Mesothelial cell of epicardium (in vitro differentiated cells): ENCODE measurements around the gene ZNF444. TPM values are rescaled to one million over a fixed set of nuclear protein-coding genes. Genes with fewer than 3 reads are reported as not detected.
"Not testable (repeated sequence)": the region's sequence is repeated elsewhere in the genome, so short reads cannot be mapped to it uniquely, and the experiment has no call there.

Experiments used
- DNase-seq, 2 experiments: peaks; one replicate each; pipeline ENCODE4 v3.0.0; 2021; ENCODE audit warnings: low spot score in 2 of 2; ENCODE audit not compliant: unreplicated experiment in 2 of 2
- H3K27ac Mint-ChIP-seq: 2 replicates; pipeline ENCODE4 v1.8.0; 2021; ENCODE audit warnings: mixed read lengths
- H3K27me3 Mint-ChIP-seq: 2 replicates; pipeline ENCODE4 v1.8.0; 2021; ENCODE audit warnings: low read depth, mixed read lengths
- H3K36me3 Mint-ChIP-seq: 2 replicates; pipeline ENCODE4 v1.8.0; 2021; ENCODE audit warnings: mixed read lengths
- H3K4me1 Mint-ChIP-seq: 2 replicates; pipeline ENCODE4 v1.8.0; 2021; ENCODE audit warnings: mixed read lengths
- H3K4me3 Mint-ChIP-seq: 2 replicates; pipeline ENCODE4 v1.8.0; 2021; ENCODE audit warnings: mild to moderate bottlenecking, moderate library complexity, mixed read lengths
- H3K9me3 Mint-ChIP-seq: 2 replicates; pipeline ENCODE4 v1.8.0; 2021; ENCODE audit warnings: mixed read lengths
- total RNA-seq: library from RNA; stranded (reverse); gene quantifications from 3 replicates; pipeline ENCODE4 v1.2.1, GENCODE V29; 2021
- TF ChIP-seq, protein P1 (sequence below): fragments of 200-600 bp; sonication (generic); IDR thresholded peaks from one replicate; pipeline ENCODE4 v1.5.0; 2021; ENCODE audit warnings: antibody characterized with exemption; ENCODE audit not compliant: unreplicated experiment

ZNF444 gene
- total RNA-seq, 1 donor from 2014 or later: 63.6 TPM

GRCh38 chr19:56209091-56209490, 68.0 kb downstream of the ZNF444 start:
- no peak overlapping the region for H3K27ac Mint-ChIP-seq
- H3K4me1 Mint-ChIP-seq: no peaks in the 10 kb centered on the region
- peaks cover 7% of the 10 kb centered on the region for H3K27me3 Mint-ChIP-seq
- no peak for DNase-seq
- H3K9me3 Mint-ChIP-seq: peaks cover 7% of the 10 kb centered on the region
- TF ChIP-seq, protein P1, sequence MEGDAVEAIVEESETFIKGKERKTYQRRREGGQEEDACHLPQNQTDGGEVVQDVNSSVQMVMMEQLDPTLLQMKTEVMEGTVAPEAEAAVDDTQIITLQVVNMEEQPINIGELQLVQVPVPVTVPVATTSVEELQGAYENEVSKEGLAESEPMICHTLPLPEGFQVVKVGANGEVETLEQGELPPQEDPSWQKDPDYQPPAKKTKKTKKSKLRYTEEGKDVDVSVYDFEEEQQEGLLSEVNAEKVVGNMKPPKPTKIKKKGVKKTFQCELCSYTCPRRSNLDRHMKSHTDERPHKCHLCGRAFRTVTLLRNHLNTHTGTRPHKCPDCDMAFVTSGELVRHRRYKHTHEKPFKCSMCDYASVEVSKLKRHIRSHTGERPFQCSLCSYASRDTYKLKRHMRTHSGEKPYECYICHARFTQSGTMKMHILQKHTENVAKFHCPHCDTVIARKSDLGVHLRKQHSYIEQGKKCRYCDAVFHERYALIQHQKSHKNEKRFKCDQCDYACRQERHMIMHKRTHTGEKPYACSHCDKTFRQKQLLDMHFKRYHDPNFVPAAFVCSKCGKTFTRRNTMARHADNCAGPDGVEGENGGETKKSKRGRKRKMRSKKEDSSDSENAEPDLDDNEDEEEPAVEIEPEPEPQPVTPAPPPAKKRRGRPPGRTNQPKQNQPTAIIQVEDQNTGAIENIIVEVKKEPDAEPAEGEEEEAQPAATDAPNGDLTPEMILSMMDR: no peak
- no peaks in the 10 kb centered on the region for H3K36me3 Mint-ChIP-seq
- H3K4me3 Mint-ChIP-seq: no peak overlapping the region

GRCh38 chr19:56210036-56210435, 68.9 kb downstream of the ZNF444 start:
- DNase-seq, H3K4me1 Mint-ChIP-seq, H3K36me3 Mint-ChIP-seq, H3K27me3 Mint-ChIP-seq, H3K4me3 Mint-ChIP-seq, H3K27ac Mint-ChIP-seq, H3K9me3 Mint-ChIP-seq: not testable (repeated sequence)

Other genes starting within 250 kb of the ZNF444 start
- not detected in 3 replicates for gene NLRP13, start 209.0 kb upstream of the ZNF444 start, total RNA-seq
- gene NLRP8, start 193.5 kb upstream of the ZNF444 start, total RNA-seq: not detected in 3 replicates
- not detected in 3 replicates for gene NLRP5, start 154.5 kb upstream of the ZNF444 start, total RNA-seq
- 33.3 to 38.3 TPM (median 35.5 TPM) in 3 replicates for gene ZNF787, start 20.0 kb upstream of the ZNF444 start, total RNA-seq
- not detected in 3 replicates for gene GALP, start 34.7 kb downstream of the ZNF444 start, total RNA-seq
- 0.13 TPM in 1 of 3 replicates, not detected in the others for gene ZSCAN5B, start 56.5 kb downstream of the ZNF444 start, total RNA-seq
- not detected in 3 replicates for gene ZSCAN5C, start 61.0 kb downstream of the ZNF444 start, total RNA-seq
- gene EDDM13, start 131.5 kb downstream of the ZNF444 start, total RNA-seq: not detected in 3 replicates
- gene ZSCAN5A, start 173.6 kb downstream of the ZNF444 start, total RNA-seq: 14.8 to 18.8 TPM (median 15.3 TPM) in 3 replicates